ENCODE results near the gene DIAPH3.
A peak's percentile ranks its signal among the peaks of the same experiment; 100 is the strongest.

DIAPH3 gene

DNA sequence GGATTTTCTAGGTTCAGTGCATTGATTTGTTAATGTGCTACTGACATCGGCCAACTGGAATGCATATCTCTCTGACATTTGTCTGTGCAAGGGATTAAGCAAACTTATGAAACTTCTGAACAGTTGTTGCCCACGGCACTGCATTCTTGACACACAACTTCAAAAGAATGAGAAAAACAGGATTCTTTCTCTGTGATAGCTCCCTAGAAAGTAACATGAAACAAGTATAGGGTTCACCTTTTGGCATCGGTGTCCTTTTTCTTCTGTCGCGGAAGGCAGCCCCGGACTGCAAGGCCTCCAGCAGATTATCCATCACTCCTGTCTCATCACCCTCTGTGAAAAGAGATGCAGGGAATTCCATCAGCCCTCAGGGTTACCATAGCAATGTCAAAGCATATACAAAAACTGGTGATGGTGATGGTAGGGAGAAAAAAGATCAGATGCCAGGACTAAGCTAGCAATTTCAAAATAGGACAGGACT is 389.2 kb downstream of the DIAPH3 start:
- no peak for DNase-seq

DNA sequence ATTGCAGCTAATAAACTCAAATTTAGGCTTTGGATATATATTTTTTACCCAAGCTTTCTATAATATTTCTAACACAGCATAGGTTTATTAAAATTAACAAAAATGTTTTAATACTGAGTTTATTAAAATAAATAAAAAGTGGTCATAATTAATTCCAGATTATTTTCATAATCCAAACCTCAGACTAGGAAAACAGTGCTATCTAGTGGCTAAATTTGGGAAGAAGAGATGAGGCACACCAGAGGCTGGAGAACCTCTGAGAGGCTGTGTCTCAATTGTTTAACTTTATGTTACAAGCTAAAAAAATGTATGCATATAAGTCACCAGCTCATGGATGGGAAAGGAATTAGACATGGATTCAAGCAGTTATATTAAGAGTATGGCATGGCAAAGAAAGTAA is 392.5 kb downstream of the DIAPH3 start:
- no peak for DNase-seq

- no peak for DNase-seq
Observed at GRCh38 chr13:59770451-59770850, 393.3 kb downstream of the DIAPH3 start.

DNA sequence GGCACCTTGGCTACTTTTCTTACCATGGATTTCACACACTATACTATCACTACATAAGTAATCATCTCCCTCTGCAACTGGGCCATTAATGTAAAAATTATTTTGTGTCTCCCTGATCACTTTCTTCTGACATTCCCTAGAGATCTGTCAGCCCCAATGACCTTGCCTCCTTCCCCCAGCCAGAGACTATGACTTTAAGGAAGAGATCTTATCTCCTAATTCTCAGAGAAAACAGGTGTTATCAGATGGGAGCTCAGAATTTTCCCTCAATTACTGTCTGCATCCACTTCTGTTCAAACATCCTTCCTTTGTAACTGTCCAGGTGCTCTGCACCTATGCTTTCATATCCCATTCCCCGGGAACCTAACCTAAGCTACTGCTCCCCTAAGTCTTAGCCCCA is 397.5 kb downstream of the DIAPH3 start:
- DNase-seq: no peak

DNA sequence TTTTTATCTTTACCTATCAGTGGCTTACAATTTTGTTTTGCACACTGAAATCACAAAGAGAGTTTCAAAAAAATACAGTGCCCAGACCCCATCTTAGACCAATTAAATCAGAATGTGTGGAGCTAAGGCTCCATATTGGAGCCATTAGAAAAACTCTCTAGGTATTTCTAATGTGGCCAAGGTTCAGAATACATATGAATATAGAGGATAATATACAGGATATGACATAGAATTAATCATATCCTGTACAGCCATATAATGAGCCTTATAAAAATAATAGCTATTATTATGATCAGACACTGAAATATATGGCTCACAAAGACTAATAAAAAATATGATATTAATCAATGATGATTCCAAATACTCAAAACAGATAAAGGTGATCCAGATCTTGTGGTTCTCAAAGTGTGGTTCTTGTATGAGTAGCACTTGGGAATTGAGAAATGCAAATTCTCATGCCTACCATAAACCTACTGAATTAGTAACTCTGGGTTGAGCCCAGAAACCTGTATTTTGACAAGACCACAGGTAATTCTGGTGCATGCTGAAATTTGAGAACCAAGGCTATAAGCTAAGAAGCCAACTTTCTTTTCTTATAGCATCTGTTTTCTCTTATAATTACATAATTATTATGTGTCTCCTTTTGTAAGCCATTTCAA is 408.0 kb downstream of the DIAPH3 start:
- DNase-seq: no peak

DNA sequence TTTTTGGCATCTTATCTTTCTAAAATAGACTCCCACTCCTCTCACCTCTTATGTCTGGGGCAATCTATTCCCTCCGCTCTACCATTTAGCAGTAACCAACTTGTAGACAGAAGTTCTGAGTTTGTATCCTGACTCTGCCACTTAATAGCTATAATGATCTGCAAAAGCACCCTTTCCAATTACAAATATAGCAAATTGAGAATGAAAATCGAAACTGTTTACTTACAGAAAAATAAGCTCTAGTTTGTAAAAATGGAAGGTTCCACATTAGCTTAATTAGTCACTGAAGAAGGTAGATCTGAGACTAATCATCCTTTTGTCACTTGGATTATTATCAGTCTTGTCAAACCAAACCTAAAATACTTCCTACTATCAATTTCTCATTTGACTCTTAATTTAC is 409.3 kb downstream of the DIAPH3 start:
- DNase-seq: no peak

DNA sequence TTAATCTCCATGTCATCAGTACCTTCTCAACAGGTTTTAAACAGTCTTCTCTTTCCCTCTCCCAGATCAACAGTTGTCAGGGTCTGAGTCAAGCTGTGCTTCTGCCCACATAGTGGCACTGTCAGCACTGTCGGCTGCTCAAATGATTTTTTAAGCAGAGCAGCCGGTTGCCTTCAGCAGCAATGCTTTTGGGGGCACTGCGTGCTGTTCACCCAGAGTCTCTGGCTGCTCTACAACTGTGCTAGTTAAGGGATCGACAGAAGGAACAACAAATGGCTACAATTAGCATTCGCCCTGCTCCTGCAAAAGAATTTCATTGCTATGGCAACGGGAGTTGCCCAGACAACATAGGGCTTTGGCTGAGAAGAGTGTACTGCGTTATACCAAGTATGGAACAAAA is 412.9 kb downstream of the DIAPH3 start:
- peak; percentile 26 for DNase-seq

GRCh38 chr13:59748046-59748445 is 415.7 kb downstream of the DIAPH3 start:
- no peak for DNase-seq

- no peak for DNase-seq
Observed at GRCh38 chr13:59747529-59747928, 416.2 kb downstream of the DIAPH3 start.

DNA sequence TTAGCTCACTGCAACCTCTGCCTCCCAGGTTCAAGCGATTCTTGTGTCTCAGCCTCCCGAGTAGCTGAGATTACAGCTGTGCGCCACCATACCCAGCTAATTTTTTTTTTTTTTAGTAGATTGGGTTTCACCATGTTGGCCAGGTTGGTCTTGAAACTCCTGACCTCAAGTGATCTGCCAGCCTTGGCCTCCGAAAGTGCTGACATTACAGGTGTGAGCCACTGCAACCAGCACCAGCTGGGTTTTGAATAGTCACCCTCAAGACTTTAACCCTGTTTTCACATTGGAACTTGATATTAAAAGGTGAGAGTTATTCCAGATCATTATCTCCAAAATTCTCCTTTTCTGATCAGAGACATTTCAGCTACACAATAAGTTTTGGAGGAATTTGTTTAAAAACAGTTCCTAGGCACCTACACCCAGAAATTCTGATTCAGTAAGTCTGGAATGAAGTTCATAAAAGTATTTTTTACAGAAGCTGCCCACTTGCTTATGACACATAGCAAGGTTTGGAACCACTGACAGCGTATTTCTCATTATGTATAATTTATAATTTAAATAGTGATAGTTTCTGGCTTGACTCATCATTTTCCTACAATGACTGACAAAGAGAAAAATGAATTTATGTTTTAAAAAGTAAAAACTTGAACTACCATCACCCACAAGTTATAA is 417.3 kb downstream of the DIAPH3 start:
- DNase-seq: no peak

DNA sequence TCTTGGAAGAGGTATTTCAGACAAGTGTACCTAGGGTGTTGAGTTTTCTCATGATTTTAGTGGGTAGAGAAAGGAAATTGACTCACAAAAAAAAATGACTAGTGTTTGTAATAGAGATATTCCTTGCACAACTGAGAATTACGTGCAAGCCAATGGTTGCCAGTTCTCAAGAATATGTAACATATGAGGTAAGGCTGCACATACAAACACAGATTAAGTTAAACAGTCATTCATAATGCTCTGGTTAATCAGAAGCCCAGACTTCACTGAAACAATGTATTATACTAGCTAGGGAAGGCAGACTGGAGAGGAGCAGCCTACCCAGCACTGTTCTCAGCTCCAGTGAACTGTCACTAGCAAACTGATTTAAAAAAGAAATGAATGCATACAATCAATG is 418.3 kb downstream of the DIAPH3 start:
- no peak for DNase-seq

DNA sequence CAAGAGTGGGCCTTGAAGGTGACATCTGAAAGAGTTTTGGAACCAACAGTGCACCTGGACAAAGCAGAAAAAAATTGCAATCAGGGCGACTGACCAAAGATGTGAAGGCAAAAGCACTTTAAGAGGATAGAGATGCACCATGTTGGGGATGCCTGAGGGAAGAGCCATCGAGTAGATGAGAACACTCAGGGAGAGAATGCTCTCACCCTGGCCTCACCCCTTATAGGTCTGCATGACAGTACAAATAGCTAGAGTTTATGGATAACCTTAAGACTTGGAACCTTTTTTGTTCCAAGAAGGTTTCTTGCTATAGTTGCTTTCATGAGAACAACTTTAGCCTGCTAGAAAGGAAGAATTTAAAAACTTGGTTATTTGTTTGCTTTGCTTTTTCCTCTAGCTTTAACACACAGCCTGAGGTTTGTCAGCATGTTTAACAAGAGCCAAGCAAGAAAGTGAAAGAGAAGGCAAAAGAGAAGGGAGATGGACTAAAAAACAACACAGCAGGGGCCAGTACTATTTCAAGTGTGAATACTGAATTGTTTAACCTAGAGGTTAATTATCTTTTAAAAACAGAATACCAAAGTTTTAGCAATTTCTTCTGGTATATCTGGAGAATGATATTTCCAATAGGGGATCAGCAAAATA is 418.9 kb downstream of the DIAPH3 start:
- DNase-seq: no peak

- DNase-seq: no peak
Observed at GRCh38 chr13:59743195-59743594, 420.5 kb downstream of the DIAPH3 start.

- DNase-seq: no peak
Observed at GRCh38 chr13:59742467-59742866, 421.3 kb downstream of the DIAPH3 start.

DNA sequence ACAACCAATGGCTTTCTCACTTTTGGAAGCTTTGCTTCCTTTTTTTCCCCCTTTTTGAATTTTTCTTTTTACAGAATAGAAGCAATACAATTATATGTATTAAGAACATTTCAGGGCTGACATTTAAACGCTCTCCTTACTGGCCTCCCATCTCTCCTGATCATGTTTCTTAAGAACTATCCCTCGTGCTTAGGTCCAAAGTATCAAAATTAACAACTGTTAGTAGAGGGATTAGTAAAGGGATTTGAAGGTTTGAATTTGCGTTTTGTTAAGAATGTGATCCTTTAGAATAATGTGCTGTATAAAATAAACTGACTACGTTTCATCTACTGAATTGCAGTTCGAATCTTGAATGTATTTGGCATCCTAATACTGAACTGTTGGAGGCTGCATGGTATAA is 424.8 kb downstream of the DIAPH3 start:
- DNase-seq: no peak

- DNase-seq: no peak
Observed at GRCh38 chr13:59734393-59734792, 429.3 kb downstream of the DIAPH3 start.

DNA sequence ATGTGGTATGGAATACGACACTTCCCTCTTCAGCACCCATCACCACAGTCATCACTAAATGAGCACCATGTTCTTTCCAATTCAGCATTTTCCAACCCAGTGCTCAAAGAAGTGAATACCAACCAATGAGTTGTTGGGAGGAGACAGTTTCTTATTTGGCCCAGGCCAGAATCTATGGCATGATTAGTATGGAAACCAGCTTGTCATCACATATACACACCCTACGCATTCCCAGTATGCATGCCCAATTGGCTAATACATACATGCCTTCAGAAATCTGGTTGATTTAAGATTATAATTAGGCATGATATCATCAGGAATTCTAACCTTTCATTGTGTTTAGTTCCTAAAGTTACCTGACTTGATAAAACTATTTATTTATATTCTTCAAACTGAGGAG is 430.0 kb downstream of the DIAPH3 start:
- DNase-seq: no peak

GRCh38 chr13:59730026-59730425 is 433.7 kb downstream of the DIAPH3 start:
- DNase-seq: no peak

- no peak for DNase-seq
Observed at GRCh38 chr13:59728896-59729545, 434.7 kb downstream of the DIAPH3 start.

- DNase-seq: no peak
Observed at GRCh38 chr13:59721926-59722910, 441.5 kb downstream of the DIAPH3 start.

GRCh38 chr13:59715611-59716010 is 448.1 kb downstream of the DIAPH3 start:
- no peak for DNase-seq

GRCh38 chr13:59710996-59711701 is 452.6 kb downstream of the DIAPH3 start:
- no peak for DNase-seq

All from NCI-H446 treated with DMSO at 0.1 percent for 48 hours (cell line).